ENCODE measurements around the gene DDX5.

- TF ChIP-seq CTCF (IDR thresholded peaks at IDR 0.05), result no peak
- TF ChIP-seq POLR2A (IDR thresholded peaks at IDR 0.05), result no peak
Observed at GRCh38 chr17:64519601-64520000, 13.5 kb upstream of the DDX5 start.
